PFSK-1 (cell line): ENCODE data around the gene C10orf120.

Experiments
- POLR2AphosphoS5 ChIP-seq: IDR thresholded peaks from 2 replicates; pipeline ENCODE4 v1.6.1; 2012; ENCODE audit warnings: low read depth, mild to moderate bottlenecking, control low read depth, low read length, moderate library complexity
- SIN3A ChIP-seq: IDR thresholded peaks from 2 replicates; pipeline ENCODE4 v1.6.1; 2012; ENCODE audit warnings: mild to moderate bottlenecking, low read length, moderate library complexity, borderline replicate concordance; ENCODE audit not compliant: insufficient read depth
- TAF1 ChIP-seq: IDR thresholded peaks from 2 replicates; pipeline ENCODE4 v1.6.1; 2012; ENCODE audit warnings: low read length, control low read depth, borderline replicate concordance; ENCODE audit not compliant: insufficient read depth
- TF ChIP-seq, protein P1 (sequence below), 2 experiments: IDR thresholded peaks; 2 replicates each; pipeline versions ENCODE4 v1.6.1 to v1.8.0; 2011 to 2012; ENCODE audit warnings: low read depth in 2 of 2, low read length in 2 of 2, control low read depth in 1 of 2, inconsistent platforms in 1 of 2, mild to moderate bottlenecking in 1 of 2, moderate library complexity in 1 of 2; ENCODE audit not compliant: insufficient read depth in 1 of 2

GRCh38 chr10:122707535-122707934 is 7.9 kb upstream of the C10orf120 start:
- TF ChIP-seq TAF1 (no peak), POLR2AphosphoS5 (no peak), SIN3A (no peak)
- TF ChIP-seq, protein P1, sequence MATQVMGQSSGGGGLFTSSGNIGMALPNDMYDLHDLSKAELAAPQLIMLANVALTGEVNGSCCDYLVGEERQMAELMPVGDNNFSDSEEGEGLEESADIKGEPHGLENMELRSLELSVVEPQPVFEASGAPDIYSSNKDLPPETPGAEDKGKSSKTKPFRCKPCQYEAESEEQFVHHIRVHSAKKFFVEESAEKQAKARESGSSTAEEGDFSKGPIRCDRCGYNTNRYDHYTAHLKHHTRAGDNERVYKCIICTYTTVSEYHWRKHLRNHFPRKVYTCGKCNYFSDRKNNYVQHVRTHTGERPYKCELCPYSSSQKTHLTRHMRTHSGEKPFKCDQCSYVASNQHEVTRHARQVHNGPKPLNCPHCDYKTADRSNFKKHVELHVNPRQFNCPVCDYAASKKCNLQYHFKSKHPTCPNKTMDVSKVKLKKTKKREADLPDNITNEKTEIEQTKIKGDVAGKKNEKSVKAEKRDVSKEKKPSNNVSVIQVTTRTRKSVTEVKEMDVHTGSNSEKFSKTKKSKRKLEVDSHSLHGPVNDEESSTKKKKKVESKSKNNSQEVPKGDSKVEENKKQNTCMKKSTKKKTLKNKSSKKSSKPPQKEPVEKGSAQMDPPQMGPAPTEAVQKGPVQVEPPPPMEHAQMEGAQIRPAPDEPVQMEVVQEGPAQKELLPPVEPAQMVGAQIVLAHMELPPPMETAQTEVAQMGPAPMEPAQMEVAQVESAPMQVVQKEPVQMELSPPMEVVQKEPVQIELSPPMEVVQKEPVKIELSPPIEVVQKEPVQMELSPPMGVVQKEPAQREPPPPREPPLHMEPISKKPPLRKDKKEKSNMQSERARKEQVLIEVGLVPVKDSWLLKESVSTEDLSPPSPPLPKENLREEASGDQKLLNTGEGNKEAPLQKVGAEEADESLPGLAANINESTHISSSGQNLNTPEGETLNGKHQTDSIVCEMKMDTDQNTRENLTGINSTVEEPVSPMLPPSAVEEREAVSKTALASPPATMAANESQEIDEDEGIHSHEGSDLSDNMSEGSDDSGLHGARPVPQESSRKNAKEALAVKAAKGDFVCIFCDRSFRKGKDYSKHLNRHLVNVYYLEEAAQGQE (IDR thresholded peaks at IDR 0.05; ENCODE audit: insufficient read depth in 1 of 2, low read depth in 2 of 2, low read length in 2 of 2): no peak
